K562 (cell line): ENCODE measurements around the gene RPS6KA4. TPM values are rescaled to one million over a fixed set of nuclear protein-coding genes. Genes with fewer than 3 reads are reported as not detected.

Experiments used
- DMBX1 ChIP-seq: fragments of 250-450 bp; sonication (Bioruptor Pico); IDR thresholded peaks from 2 replicates; pipeline ENCODE4 v1.8.0; 2022; ENCODE audit warnings: inconsistent platforms, mild to moderate bottlenecking, moderate library complexity, borderline replicate concordance
- FOXJ2 ChIP-seq: fragments of 200-800 bp; sonication (Bioruptor generic); IDR thresholded peaks from 2 replicates; pipeline ENCODE4 v1.6.1; 2016; ENCODE audit warnings: missing genetic modification characterization, missing compliant biosample characterization
- ILK ChIP-seq: fragments of 450-650 bp; IDR thresholded peaks from 2 replicates; pipeline ENCODE4 v1.6.1; 2016; ENCODE audit warnings: missing genetic modification characterization, low read depth, mild to moderate bottlenecking, missing compliant biosample characterization, moderate library complexity, borderline replicate concordance
- JUND ChIP-seq, 2 experiments: IDR thresholded peaks; 2 replicates in 1 of 2; 3 replicates in 1 of 2; pipeline ENCODE4 v1.6.1; 2011; ENCODE audit warnings: borderline replicate concordance in 2 of 2, low read depth in 2 of 2, low read length in 2 of 2, improper control_type of control experiment in 1 of 2, missing biosample characterization in 1 of 2, missing genetic modification characterization in 1 of 2, missing genetic modification reagents in 1 of 2
- MXI1 ChIP-seq: IDR thresholded peaks from 2 replicates; pipeline ENCODE4 v1.6.1; 2011; ENCODE audit warnings: low read depth, mild to moderate bottlenecking, improper control_type of control experiment, low read length
- NFIX ChIP-seq: fragments of 250-450 bp; sonication (Bioruptor Pico); IDR thresholded peaks from 2 replicates; pipeline ENCODE4 v1.4.0; 2020; ENCODE audit warnings: low read depth, mild to moderate bottlenecking, moderate library complexity
- RFX5 ChIP-seq: IDR thresholded peaks from 2 replicates; pipeline ENCODE4 v1.6.1; 2011; ENCODE audit warnings: low read depth, mild to moderate bottlenecking, improper control_type of control experiment, low read length
- SAFB2 ChIP-seq: fragments of 200-400 bp; formaldehyde crosslinking; IDR thresholded peaks from 2 replicates; pipeline ENCODE4 v1.6.1; 2018; ENCODE audit warnings: borderline replicate concordance, low read length, low read depth, moderate library complexity; ENCODE audit not compliant: severe bottlenecking
- SLC30A9 ChIP-seq: fragments of 250-450 bp; sonication (Bioruptor Pico); IDR thresholded peaks from 2 replicates; pipeline ENCODE4 v1.8.0; 2022; ENCODE audit warnings: mild to moderate bottlenecking, moderate library complexity
- SREBF1 ChIP-seq: fragments of 150-350 bp; IDR thresholded peaks from 2 replicates; pipeline ENCODE4 v1.6.1; 2014; ENCODE audit warnings: antibody characterized with exemption, low read depth, low read length, borderline replicate concordance
- ZNF12 ChIP-seq: sonication (generic); formaldehyde crosslinking; IDR thresholded peaks from 2 replicates; pipeline ENCODE4 v1.4.0; 2020; ENCODE audit warnings: mild to moderate bottlenecking, missing genetic modification reagents
- ZNF133 ChIP-seq: fragments of 250-450 bp; sonication (Bioruptor Pico); IDR thresholded peaks from 2 replicates; pipeline ENCODE4 v1.4.0; 2020; ENCODE audit warnings: mild to moderate bottlenecking
- ZNF57 ChIP-seq: fragments of 450-650 bp; formaldehyde crosslinking; IDR thresholded peaks from 2 replicates; pipeline ENCODE4 v1.4.0; 2020; ENCODE audit warnings: mild to moderate bottlenecking, moderate library complexity
- ZNF583 ChIP-seq: fragments of 250-450 bp; sonication (Bioruptor Pico); IDR thresholded peaks from 2 replicates; pipeline ENCODE4 v1.4.0; 2020
- ZNF75A ChIP-seq: fragments of 450-650 bp; formaldehyde crosslinking; IDR thresholded peaks from 2 replicates; pipeline ENCODE4 v1.4.0; 2020; ENCODE audit warnings: mild to moderate bottlenecking
- polyA plus RNA-seq, 8 experiments: library from polyadenylated mRNA; depleted of rRNA in 4 of 8; stranded (reverse) in 5 of 8; unstranded in 3 of 8; fragments of >200 nt; fragmentation: Nextera tagmentation in 2 of 8; fragmentation: Illumina TruSeq in 1 of 8; extraction: Ambion mirVana in 2 of 8; extraction: Trizol in 1 of 8; gene quantifications; 2 replicates each; pipeline versions ENCODE4 v1.2.1 to v1.2.3, GENCODE V29; 2011 to 2014; ENCODE audit warnings: inconsistent platforms in 1 of 8, missing spikeins in 1 of 8
- total RNA-seq, 7 experiments: library from RNA; depleted of rRNA in 6 of 7; stranded (reverse); fragments of >200 nt in 6 of 7; fragmentation: Illumina TruSeq in 2 of 7; extraction: Trizol in 2 of 7; gene quantifications; 2 replicates each; pipeline versions ENCODE4 v1.2.1 to v1.2.3, GENCODE V29; 2011 to 2021; ENCODE audit warnings: low replicate concordance in 1 of 7
- TF ChIP-seq, protein P1 (sequence below): fragments of 450-650 bp; IDR thresholded peaks from 2 replicates; pipeline ENCODE4 v1.6.1; 2014; ENCODE audit warnings: low read depth, mild to moderate bottlenecking, moderate library complexity, borderline replicate concordance
- TF ChIP-seq, protein P2 (sequence below): fragments of 250-450 bp; sonication (Bioruptor Pico); IDR thresholded peaks from 2 replicates; pipeline ENCODE4 v1.8.0; 2021; ENCODE audit warnings: moderate library complexity, mild to moderate bottlenecking, inconsistent platforms
- TF ChIP-seq, protein P3 (sequence below): fragments of 250-450 bp; sonication (Bioruptor Pico); IDR thresholded peaks from 2 replicates; pipeline ENCODE4 v1.5.1; 2021; ENCODE audit warnings: mild to moderate bottlenecking
- TF ChIP-seq, protein P4 (sequence below): conservative IDR thresholded peaks from 2 replicates; pipeline ENCODE4 v1.6.1; 2011; ENCODE audit warnings: low read depth, mild to moderate bottlenecking, low read length; ENCODE audit not compliant: control insufficient read depth
- TF ChIP-seq, protein P5 (sequence below): fragments of 250-450 bp; sonication (Bioruptor Pico); IDR thresholded peaks from 2 replicates; pipeline ENCODE4 v1.5.0; 2020; ENCODE audit warnings: mild to moderate bottlenecking, borderline replicate concordance

Gene RPS6KA4
- total and polyA plus RNA-seq, 9 of the 15 experiments (the other 6 are each of a cell fraction or from before 2014, with no cell fraction given) = 0.15 to 23.8 (median 9.8) TPM

DNA sequence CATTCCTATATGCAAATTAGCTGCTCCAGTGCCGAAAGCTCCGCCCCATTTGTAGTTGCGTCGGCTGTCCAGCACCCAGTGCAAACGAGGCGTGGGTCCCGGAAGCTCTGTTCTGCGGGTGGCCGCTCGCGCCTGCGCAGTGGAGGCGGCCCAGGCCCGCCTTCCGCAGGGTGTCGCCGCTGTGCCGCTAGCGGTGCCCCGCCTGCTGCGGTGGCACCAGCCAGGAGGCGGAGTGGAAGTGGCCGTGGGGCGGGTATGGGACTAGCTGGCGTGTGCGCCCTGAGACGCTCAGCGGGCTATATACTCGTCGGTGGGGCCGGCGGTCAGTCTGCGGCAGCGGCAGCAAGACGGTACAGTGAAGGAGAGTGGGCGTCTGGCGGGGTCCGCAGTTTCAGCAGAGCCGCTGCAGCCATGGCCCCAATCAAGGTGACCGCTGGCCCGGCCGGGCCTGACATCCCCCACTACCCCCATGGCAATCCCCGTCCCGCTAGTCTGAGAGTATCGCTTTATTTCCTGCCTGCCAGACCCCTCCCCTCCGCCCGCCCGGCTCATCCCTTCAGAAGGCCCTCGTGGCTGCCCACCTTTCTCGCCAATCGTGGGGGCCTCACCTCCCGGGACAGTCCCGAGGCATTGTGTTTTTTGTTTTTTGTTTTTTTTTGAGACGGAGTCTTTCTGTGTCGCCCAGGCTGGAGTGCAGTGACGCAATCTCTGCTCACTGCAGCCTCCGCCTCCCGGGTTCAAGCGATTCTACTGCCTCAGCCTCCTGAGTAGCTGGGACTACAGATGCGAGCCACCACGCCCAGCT lies 40.8 kb upstream of the RPS6KA4 start, which contains the start of gene PRDX5 (continued):
- TF ChIP-seq, protein P1, sequence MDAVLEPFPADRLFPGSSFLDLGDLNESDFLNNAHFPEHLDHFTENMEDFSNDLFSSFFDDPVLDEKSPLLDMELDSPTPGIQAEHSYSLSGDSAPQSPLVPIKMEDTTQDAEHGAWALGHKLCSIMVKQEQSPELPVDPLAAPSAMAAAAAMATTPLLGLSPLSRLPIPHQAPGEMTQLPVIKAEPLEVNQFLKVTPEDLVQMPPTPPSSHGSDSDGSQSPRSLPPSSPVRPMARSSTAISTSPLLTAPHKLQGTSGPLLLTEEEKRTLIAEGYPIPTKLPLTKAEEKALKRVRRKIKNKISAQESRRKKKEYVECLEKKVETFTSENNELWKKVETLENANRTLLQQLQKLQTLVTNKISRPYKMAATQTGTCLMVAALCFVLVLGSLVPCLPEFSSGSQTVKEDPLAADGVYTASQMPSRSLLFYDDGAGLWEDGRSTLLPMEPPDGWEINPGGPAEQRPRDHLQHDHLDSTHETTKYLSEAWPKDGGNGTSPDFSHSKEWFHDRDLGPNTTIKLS = peak; percentile 83
- 0 out of 2 replicates have a peak, but pooled peaks have one; percentile 13 for TF ChIP-seq FOXJ2 (tag)
- TF ChIP-seq MXI1 = no peak
- no peak; the same call in 1 of the 2 replicates for TF ChIP-seq ZNF12 (CRISPR knock-in tag)
- no peak for TF ChIP-seq SAFB2
- TF ChIP-seq JUND (IDR thresholded peaks at IDR 0.05; ENCODE audit: borderline replicate concordance, low read depth, low read length) = peak; percentile 49; the same call in 1 of the 2 replicates
- TF ChIP-seq JUND (tag; IDR thresholded peaks at IDR 0.05; ENCODE audit: borderline replicate concordance, low read depth, low read length) = no peak; the same call in 2 of the 3 replicates
- TF ChIP-seq ZNF75A = no peak
- TF ChIP-seq, protein P2, sequence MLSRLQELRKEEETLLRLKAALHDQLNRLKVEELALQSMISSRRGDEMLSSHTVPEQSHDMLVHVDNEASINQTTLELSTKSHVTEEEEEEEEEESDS = no peak
- TF ChIP-seq ZNF57 (CRISPR knock-in tag) = no peak
- no peak for TF ChIP-seq SREBF1
- TF ChIP-seq, protein P3, sequence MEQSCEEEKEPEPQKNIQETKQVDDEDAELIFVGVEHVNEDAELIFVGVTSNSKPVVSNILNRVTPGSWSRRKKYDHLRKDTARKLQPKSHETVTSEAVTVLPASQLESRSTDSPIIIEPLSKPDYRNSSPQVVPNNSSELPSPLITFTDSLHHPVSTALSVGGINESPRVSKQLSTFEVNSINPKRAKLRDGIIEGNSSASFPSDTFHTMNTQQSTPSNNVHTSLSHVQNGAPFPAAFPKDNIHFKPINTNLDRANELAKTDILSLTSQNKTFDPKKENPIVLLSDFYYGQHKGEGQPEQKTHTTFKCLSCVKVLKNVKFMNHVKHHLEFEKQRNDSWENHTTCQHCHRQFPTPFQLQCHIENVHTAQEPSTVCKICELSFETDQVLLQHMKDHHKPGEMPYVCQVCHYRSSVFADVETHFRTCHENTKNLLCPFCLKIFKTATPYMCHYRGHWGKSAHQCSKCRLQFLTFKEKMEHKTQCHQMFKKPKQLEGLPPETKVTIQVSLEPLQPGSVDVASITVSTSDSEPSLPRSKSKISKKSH (CRISPR knock-in tag) = no peak
- TF ChIP-seq, protein P4, sequence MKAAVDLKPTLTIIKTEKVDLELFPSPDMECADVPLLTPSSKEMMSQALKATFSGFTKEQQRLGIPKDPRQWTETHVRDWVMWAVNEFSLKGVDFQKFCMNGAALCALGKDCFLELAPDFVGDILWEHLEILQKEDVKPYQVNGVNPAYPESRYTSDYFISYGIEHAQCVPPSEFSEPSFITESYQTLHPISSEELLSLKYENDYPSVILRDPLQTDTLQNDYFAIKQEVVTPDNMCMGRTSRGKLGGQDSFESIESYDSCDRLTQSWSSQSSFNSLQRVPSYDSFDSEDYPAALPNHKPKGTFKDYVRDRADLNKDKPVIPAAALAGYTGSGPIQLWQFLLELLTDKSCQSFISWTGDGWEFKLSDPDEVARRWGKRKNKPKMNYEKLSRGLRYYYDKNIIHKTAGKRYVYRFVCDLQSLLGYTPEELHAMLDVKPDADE = peak; percentile 51; the same call in 1 of the 2 replicates
- peak; percentile 45; the same call in 1 of the 2 replicates for TF ChIP-seq RFX5
- no peak for TF ChIP-seq ILK (tag)
- no peak for TF ChIP-seq NFIX (CRISPR knock-in tag)
- no peak for TF ChIP-seq ZNF583 (CRISPR knock-in tag)
- no peak for TF ChIP-seq ZNF133 (CRISPR knock-in tag)
- TF ChIP-seq, protein P5, sequence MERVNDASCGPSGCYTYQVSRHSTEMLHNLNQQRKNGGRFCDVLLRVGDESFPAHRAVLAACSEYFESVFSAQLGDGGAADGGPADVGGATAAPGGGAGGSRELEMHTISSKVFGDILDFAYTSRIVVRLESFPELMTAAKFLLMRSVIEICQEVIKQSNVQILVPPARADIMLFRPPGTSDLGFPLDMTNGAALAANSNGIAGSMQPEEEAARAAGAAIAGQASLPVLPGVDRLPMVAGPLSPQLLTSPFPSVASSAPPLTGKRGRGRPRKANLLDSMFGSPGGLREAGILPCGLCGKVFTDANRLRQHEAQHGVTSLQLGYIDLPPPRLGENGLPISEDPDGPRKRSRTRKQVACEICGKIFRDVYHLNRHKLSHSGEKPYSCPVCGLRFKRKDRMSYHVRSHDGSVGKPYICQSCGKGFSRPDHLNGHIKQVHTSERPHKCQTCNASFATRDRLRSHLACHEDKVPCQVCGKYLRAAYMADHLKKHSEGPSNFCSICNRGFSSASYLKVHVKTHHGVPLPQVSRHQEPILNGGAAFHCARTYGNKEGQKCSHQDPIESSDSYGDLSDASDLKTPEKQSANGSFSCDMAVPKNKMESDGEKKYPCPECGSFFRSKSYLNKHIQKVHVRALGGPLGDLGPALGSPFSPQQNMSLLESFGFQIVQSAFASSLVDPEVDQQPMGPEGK (CRISPR knock-in tag) = no peak
- TF ChIP-seq SLC30A9 = no peak
- TF ChIP-seq DMBX1 (CRISPR knock-in tag) = no peak
